GM19240 (cell line): ENCODE results near the gene ACP2.

Experiments
- DNase-seq: peaks from one replicate; pipeline ENCODE4 v3.0.0; 2011; ENCODE audit warnings: low spot score; ENCODE audit not compliant: insufficient read length

Gene ACP2

GRCh38 chr11:47269002-47269828, 20.6 kb upstream of the ACP2 start:
- DNase-seq: peak; percentile 80

GRCh38 chr11:47268448-47269001, 19.9 kb upstream of the ACP2 start:
- no peak for DNase-seq

- no peak for DNase-seq
Measured at GRCh38 chr11:47267876-47268275, 19.3 kb upstream of the ACP2 start.

GRCh38 chr11:47264521-47264920, 15.9 kb upstream of the ACP2 start:
- no peak for DNase-seq

GRCh38 chr11:47264119-47264518, 15.5 kb upstream of the ACP2 start:
- DNase-seq: no peak

- no peak for DNase-seq
Measured at GRCh38 chr11:47261291-47261800, 12.7 kb upstream of the ACP2 start.

GRCh38 chr11:47260366-47260765, 11.8 kb upstream of the ACP2 start:
- no peak for DNase-seq

DNA sequence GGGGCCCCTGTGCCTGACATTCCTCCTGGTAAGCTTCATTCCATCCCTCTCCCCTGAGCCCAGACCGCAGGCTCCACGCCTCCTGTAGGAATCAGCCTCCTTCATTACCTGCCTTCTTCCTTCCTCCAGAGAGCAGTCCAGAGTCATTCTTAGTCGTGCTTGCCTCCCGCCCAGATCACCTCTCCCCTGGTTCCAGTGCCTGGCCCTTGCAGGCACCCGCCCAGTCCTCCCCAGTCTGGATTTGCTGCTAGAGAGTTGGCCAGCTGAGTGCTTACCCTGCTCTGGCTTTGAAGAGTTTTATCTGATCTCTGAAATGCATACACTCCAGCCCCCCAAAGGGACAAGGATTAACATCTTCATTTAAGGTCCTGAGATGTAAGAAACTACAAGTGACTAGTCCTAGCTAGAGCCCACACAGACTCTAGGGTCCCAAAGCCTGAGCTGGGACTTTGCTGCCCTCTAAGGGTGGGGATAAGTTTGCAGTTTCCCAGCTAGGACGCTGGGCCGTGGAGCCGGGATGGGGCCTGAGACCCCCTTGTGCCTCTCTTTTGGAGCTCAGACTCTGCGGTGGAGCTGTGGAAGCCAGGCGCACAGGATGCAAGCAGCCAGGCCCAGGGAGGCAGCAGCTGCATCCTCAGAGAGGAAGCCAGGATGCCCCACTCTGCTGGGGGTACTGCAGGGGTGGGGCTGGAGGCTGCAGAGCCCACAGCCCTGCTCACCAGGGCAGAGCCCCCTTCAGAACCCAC, 10.8 kb upstream of the ACP2 start:
- no peak for DNase-seq

- no peak for DNase-seq
Measured at GRCh38 chr11:47258317-47258902, 9.8 kb upstream of the ACP2 start.

GRCh38 chr11:47257517-47258316, 9.1 kb upstream of the ACP2 start, which contains the start of gene NR1H3:
Gene NR1H3, plus strand, starts transcription at chr11:47257996. Its CDS starts 1,221 bp downstream, at chr11:47259217.
- no peak for DNase-seq

DNA sequence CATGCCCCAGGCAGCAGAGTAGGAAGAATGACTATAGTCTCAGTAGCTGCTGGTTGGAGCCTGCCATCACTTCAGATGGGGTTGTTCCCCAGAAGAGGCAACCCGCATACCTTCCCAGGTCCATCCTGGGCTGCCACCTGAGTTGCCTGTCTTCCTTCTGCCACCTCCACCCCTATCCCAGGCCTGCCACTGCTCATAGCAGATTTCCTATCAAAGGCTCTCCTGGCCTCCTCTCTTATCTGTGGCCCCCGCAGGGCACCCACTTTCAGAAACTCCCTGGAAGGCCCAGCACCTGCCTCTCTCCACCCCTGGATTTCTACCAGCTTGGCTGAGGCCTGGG, 8.5 kb upstream of the ACP2 start:
- DNase-seq: no peak

GRCh38 chr11:47256374-47256773, 7.8 kb upstream of the ACP2 start:
- DNase-seq: no peak

- no peak for DNase-seq
Measured at GRCh38 chr11:47254386-47254785, 5.8 kb upstream of the ACP2 start.

- DNase-seq: no peak
Measured at GRCh38 chr11:47253660-47254059, 5.0 kb upstream of the ACP2 start.

DNA sequence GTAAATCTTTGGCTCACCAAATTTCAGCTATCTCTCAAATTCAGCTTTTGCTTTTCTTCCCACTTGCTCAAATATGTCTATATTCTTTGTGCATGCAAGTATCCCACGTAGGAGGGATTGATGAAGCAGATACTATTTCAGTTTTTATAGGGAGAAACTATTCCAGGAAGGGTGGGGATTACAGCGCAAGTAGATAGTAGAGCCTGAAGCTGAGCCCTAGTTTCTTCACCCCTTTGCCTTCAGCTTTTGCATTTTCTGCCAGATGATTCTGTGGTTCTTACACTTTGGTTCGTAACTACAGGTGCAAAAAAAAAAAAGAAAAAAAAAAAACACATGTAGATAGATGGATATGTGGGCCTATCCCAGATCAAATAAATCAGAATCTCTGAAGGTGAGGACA, 3.1 kb upstream of the ACP2 start:
- no peak for DNase-seq

- DNase-seq: no peak
Measured at GRCh38 chr11:47249378-47249715, 733 bp upstream of the ACP2 start.

DNA sequence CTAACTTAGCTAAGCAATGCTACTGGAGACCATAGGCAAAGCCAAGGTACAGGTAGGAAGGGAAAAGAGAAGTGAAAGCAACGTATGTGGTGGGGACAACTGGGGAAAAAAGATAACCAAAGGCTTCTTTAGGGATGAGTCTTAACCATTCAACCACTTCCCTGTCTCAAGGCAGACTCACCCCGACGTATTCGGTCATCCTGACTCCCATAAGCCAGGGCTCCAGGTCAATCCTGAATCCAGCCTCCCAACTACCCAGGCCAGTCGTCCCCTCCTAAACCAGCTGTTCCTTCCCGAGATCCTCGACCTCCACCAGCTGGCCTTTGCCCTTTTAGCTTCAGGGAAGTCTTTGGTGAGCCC, 330 bp downstream of the ACP2 start:
- DNase-seq: no peak

DNA sequence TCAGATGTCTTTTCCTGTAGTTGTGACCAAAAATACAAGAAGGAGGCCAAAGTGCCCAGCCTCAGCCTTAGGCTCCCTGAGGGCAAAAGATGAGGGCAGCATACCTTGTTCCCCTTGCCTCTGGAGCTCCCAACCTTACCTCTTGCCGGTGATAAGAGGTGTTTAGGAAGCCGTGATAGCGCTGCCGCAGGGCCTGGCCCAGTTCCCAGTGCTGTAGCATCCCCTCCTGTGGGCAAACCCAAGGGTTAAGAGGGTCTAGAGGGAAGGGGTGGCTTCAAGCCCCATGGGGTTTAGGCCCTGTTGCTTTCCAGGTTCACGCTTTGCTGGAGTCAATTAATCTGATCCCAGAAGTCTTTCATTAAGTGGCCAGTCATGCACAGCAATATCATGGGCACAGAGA, 1.1 kb downstream of the ACP2 start:
- no peak for DNase-seq

GRCh38 chr11:47245611-47246357, 2.8 kb downstream of the ACP2 start:
- no peak for DNase-seq
